OCI-LY3 (cell line): ENCODE data around the gene PEMT.
A peak's percentile ranks its signal among the peaks of the same experiment; 100 is the strongest.
"Not testable (repeated sequence)": the region's sequence is repeated elsewhere in the genome, so short reads cannot be mapped to it uniquely, and the experiment has no call there.

ENCODE experiments used
- H2AFZ ChIP-seq: fragments of 200-600, 300-600 bp; shearing (Covaris generic); 2 replicates; pipeline ENCODE4 v1.6.0; 2014; ENCODE audit warnings: antibody characterized with exemption, low read depth, low read length
- H3K27ac ChIP-seq: fragments of 200-600, 300-600 bp; sonication (generic); 2 replicates; pipeline ENCODE4 v1.5.1; 2014; ENCODE audit warnings: mild to moderate bottlenecking, low read length, moderate library complexity, mixed read lengths
- H3K27me3 ChIP-seq: fragments of 200-600, 300-600 bp; sonication (generic); 2 replicates; pipeline ENCODE4 v1.6.1; 2014; ENCODE audit warnings: low read depth, low read length, mixed read lengths
- H3K36me3 ChIP-seq: fragments of 200-600, 300-600 bp; sonication (generic); replicated peaks from 2 replicates; pipeline ENCODE3; 2014; ENCODE audit warnings: low read depth, low read length, mixed read lengths
- H3K4me1 ChIP-seq: fragments of 300-600, 200-600 bp; sonication (generic); 2 replicates; pipeline ENCODE4 v1.6.1; 2014; ENCODE audit warnings: low read length, mixed read lengths
- H3K4me2 ChIP-seq: fragments of 200-600, 300-600 bp; sonication (generic); 2 replicates; pipeline ENCODE4 v1.6.1; 2014; ENCODE audit warnings: low read length, mixed read lengths
- H3K4me3 ChIP-seq: fragments of 300-600, 200-600 bp; sonication (generic); 2 replicates; pipeline ENCODE4 v1.5.1; 2014; ENCODE audit warnings: antibody characterized with exemption, mild to moderate bottlenecking, low read length, moderate library complexity
- H3K79me2 ChIP-seq: fragments of 300-600, 200-600 bp; shearing (Covaris generic); 2 replicates; pipeline ENCODE4 v1.6.1; 2014; ENCODE audit warnings: mild to moderate bottlenecking, low read length, mixed read lengths
- H3K9ac ChIP-seq: fragments of 300-600, 200-600 bp; shearing (Covaris generic); 2 replicates; pipeline ENCODE4 v1.6.0; 2014; ENCODE audit warnings: mild to moderate bottlenecking, low read length, moderate library complexity
- H3K9me3 ChIP-seq: fragments of 200-600, 300-600 bp; shearing (Covaris generic); 2 replicates; pipeline ENCODE4 v1.6.1; 2014; ENCODE audit warnings: low read length, mixed read lengths; ENCODE audit not compliant: insufficient read depth
- H4K20me1 ChIP-seq: fragments of 200-600, 300-600 bp; sonication (generic); 2 replicates; pipeline ENCODE4 v1.6.1; 2016; ENCODE audit warnings: low read length, mixed read lengths; ENCODE audit not compliant: insufficient read depth
- EZH2phosphoT487 ChIP-seq: fragments of 200-600 bp; shearing (Covaris generic); IDR thresholded peaks from 2 replicates; pipeline ENCODE4 v1.6.1; 2018; ENCODE audit warnings: antibody characterized with exemption, mixed run types, low read depth
- TF ChIP-seq, protein P1 (sequence below): fragments of 200-600, 300-600 bp; sonication (generic); IDR thresholded peaks from 2 replicates; pipeline ENCODE4 v1.5.1; 2014; ENCODE audit warnings: antibody characterized with exemption, low read length, low read depth

PEMT gene, protein sequence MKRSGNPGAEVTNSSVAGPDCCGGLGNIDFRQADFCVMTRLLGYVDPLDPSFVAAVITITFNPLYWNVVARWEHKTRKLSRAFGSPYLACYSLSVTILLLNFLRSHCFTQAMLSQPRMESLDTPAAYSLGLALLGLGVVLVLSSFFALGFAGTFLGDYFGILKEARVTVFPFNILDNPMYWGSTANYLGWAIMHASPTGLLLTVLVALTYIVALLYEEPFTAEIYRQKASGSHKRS

DNA sequence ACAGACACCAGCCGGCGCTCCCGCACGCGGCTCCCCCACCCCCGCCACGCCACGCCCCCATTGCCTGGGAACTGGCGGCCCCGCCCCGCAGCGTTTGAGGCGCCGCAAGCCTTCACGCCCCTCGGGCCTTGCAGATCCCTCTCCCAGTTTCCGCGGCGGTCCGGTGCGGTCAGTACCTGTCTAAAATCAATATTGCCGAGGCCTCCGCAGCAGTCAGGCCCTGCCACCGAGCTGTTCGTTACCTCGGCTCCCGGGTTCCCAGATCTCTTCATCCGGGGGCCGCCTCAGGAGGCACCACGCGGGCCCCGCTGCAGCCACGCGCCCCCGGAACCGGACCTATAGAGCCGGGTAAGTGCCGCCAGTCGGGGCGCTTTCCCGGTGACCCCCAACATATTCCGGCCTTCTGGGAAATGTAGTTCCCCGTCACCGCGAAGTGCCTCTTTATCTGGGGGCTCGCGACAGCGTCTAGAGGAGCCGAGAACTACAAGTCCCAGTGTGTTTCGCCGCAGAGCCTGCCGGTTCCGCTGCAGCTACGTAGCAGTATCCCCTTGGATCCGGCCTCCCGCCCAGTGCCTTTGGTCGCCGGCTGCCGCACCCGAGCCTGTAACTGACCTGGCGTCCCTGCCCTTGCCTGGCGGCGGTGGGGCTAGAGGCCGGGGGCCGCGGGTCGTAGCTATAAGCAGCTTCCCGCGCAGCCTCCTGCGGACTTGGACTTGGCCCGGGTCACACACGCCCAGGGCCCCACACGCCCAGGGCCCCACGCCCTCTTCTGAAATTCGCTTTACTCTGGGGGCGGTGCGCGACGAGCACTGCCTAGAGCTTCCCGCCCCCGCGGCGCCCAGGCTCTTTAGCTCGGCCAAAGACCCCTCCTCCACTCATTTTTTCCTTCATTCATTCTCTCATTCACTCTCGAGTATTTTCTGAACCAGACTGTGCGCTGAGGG lies at the start of gene PEMT:
Gene PEMT (minus strand): TSS at position 354 of the 944 bp plus-strand sequence. CDS start 82 bp downstream, at position 272.
- no peaks in the 10 kb centered on the region for H3K4me1 ChIP-seq
- peak within 1 kb of the TSS; percentile 74; the same call in 1 of the 2 replicates for H2AFZ ChIP-seq
- peak within 1 kb of the TSS; percentile 89 for H3K4me3 ChIP-seq
- no peaks in the 10 kb centered on the region for H4K20me1 ChIP-seq
- peak within 1 kb of the TSS; percentile 74 for H3K9ac ChIP-seq
- H3K9me3 ChIP-seq, result no peaks in the 10 kb centered on the region
- TF ChIP-seq, protein P1, sequence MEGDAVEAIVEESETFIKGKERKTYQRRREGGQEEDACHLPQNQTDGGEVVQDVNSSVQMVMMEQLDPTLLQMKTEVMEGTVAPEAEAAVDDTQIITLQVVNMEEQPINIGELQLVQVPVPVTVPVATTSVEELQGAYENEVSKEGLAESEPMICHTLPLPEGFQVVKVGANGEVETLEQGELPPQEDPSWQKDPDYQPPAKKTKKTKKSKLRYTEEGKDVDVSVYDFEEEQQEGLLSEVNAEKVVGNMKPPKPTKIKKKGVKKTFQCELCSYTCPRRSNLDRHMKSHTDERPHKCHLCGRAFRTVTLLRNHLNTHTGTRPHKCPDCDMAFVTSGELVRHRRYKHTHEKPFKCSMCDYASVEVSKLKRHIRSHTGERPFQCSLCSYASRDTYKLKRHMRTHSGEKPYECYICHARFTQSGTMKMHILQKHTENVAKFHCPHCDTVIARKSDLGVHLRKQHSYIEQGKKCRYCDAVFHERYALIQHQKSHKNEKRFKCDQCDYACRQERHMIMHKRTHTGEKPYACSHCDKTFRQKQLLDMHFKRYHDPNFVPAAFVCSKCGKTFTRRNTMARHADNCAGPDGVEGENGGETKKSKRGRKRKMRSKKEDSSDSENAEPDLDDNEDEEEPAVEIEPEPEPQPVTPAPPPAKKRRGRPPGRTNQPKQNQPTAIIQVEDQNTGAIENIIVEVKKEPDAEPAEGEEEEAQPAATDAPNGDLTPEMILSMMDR, result no peak
- TF ChIP-seq EZH2phosphoT487, result no peak
- no peak within 1 kb of the TSS for H3K27ac ChIP-seq
- peaks cover 5% of the 10 kb centered on the region; the same call in 1 of the 2 replicates for H3K79me2 ChIP-seq
- no peaks in the 10 kb centered on the region for H3K36me3 ChIP-seq
- no peaks in the 10 kb centered on the region for H3K27me3 ChIP-seq
- H3K4me2 ChIP-seq, result peak within 1 kb of the TSS; percentile 77

DNA sequence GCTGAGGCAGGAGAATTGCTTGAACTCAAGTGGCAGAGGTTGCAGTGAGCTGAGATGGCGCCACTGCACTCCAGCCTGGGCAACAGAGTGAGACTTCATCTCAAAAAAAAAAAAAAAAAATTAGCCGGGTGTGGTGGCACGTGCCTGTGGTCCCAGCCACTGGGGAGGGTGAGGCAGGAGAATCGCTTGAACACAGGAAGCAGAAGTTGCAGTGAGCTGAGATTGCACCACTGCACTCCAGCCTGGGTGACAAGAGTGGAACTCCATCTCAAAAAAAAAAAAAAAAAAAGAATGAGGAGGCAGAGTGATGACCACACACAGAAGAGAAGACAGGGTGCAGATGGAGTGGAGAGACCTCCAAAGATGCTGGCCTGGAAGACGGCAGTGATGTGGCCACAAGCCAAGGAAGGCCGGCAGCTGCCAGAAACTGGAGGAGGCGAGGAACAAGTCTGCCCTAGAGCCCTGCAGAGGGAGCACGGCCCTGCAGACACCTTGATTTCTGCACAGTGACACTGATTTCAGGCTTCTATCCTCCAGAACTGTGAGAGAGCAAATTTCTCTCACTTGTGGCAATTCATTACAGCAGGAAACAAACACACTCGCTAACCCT lies 48.3 kb upstream of the PEMT start:
- not testable (repeated sequence) for H4K20me1 ChIP-seq, H3K27ac ChIP-seq, H3K9ac ChIP-seq, H2AFZ ChIP-seq, H3K36me3 ChIP-seq, H3K27me3 ChIP-seq, H3K79me2 ChIP-seq, H3K4me1 ChIP-seq, H3K9me3 ChIP-seq, H3K4me2 ChIP-seq, H3K4me3 ChIP-seq

DNA sequence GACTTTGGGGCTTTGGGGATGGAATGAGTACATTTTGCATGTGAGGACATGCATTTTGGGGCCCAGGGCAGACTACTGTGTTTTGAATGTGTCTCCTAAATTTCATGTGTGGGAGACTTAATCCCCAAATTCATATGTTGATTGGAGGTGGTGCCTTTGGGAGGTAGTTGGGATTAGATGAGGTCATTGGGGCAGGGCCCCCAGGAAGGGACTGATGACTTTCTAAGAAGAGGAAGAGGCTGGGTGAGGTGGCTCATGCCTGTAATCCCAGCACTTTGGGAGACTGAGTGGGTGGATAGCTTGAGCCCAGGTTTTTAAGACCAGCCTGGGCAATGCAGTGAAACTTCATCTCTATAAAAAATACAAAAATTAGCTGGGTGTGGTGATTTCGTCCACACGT lies 47.0 kb upstream of the PEMT start:
- Histone ChIP-seq H3K4me2 (no peak overlapping the region), H3K9me3 (no peaks in the 10 kb centered on the region), H3K4me3 (no peak overlapping the region), H3K79me2 (no peaks in the 10 kb centered on the region), H3K9ac (no peak overlapping the region), H4K20me1 (no peaks in the 10 kb centered on the region), H3K36me3 (no peaks in the 10 kb centered on the region), H2AFZ (no peak overlapping the region), H3K4me1 (peaks cover 3% of the 10 kb centered on the region; the same call in 1 of the 2 replicates), H3K27me3 (no peaks in the 10 kb centered on the region), H3K27ac (no peak overlapping the region)
- no peak for TF ChIP-seq EZH2phosphoT487
- TF ChIP-seq, protein P1, result no peak

DNA sequence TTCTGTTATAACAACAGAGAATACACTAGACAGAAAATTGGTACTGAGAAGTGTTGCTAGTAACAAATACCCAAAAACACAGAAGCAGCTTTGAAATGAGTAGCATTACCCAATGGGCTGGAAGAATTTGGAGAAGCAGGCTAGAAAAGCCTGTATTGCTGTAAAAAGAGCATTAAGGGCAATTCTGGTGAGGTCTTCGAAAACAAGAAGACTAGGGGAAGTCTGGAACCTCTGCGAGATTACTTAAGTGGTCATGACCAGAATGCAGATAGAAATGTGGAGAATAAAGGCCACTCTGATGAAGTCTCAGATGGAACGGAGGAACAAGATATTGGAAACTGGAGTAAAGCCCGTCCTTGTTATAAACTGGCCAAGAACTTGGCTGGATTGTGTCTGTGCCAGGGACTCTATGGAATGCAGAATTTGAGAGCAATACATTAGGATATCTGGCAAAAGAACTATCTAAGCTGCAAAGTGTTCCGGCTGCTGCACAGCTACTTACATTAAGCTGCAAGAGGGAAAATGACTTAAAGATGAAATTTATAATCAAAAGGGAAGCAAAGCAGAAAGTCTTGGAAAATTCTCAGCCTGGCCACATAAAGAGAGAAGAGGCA lies 44.9 kb upstream of the PEMT start:
- peaks cover 3% of the 10 kb centered on the region; the same call in 1 of the 2 replicates for H3K4me1 ChIP-seq
- no peaks in the 10 kb centered on the region for H3K9me3 ChIP-seq
- TF ChIP-seq, protein P1, result no peak
- no peak for TF ChIP-seq EZH2phosphoT487
- H2AFZ ChIP-seq, result no peak overlapping the region
- no peaks in the 10 kb centered on the region for H3K27me3 ChIP-seq
- H4K20me1 ChIP-seq, result no peaks in the 10 kb centered on the region
- H3K9ac ChIP-seq, result no peak overlapping the region
- H3K27ac ChIP-seq, result no peak overlapping the region
- no peaks in the 10 kb centered on the region for H3K36me3 ChIP-seq
- no peaks in the 10 kb centered on the region for H3K79me2 ChIP-seq
- H3K4me3 ChIP-seq, result no peak overlapping the region
- H3K4me2 ChIP-seq, result no peak overlapping the region

DNA sequence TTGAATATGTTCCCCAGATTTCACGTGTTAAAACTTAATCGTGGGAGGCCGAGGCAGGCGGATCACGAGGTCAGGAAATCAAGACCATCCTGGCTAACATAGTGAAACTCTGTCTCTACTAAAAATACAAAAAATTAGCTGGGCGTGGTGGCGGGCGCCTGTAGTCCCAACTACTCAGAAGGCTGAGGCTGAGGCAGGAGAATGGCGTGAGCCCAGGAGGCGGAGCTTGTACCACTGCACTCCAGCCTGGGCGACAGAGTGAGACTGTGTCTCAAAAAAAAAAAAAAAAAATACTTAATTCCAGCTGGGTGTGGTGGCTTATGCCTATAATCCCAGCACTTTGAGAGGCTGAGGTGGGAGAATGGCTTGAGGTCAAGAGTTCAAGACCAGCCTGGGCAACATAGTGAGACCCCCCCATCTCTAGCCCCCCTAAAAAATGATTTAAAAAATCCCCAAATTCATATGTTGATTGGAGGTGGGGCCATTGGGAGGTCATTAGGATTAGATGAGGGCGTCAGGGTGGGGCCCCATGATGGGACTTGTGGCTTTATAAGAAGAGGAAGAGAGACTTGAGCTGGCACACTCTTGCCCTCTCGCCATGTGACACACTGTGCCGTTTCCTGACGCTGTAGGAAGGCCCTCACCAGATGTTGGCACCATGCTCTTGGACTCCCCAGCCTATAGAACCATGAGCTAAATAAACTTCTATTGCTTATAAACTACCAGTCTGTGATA lies 44.2 kb upstream of the PEMT start:
- not testable (repeated sequence) for H3K9ac ChIP-seq

More for the DNA sequence above, 44.2 kb upstream of the PEMT start:
- not testable (repeated sequence) for H3K4me3 ChIP-seq, H3K4me1 ChIP-seq, H3K27me3 ChIP-seq, H3K36me3 ChIP-seq, H4K20me1 ChIP-seq, H3K4me2 ChIP-seq, H3K9me3 ChIP-seq, H2AFZ ChIP-seq, H3K79me2 ChIP-seq, H3K27ac ChIP-seq
